BE2C (cell line): Measurements from ENCODE around the gene KSR2.

Experiments used
- DNase-seq: peaks from one replicate; pipeline ENCODE4 v3.0.0-alpha.2; 2020
- H3K27me3 ChIP-seq: fragments of 250-450 bp; sonication (Bioruptor Pico); 2 replicates; pipeline ENCODE4 v1.5.1; 2020; ENCODE audit warnings: mild to moderate bottlenecking
- H3K36me3 ChIP-seq: fragments of 250-450 bp; sonication (Bioruptor Pico); 2 replicates; pipeline ENCODE4 v1.5.1; 2020; ENCODE audit warnings: mild to moderate bottlenecking
- H3K4me1 ChIP-seq: fragments of 250-450 bp; sonication (Bioruptor Pico); 2 replicates; pipeline ENCODE4 v1.5.1; 2020
- H3K4me3 ChIP-seq: 2 replicates; pipeline ENCODE4 v1.5.1; 2011; ENCODE audit warnings: low read depth, low read length
- H3K9me3 ChIP-seq: fragments of 250-450 bp; sonication (Bioruptor Pico); 2 replicates; pipeline ENCODE4 v1.5.1; 2020
- TF ChIP-seq, protein P1 (sequence below): IDR thresholded peaks from 2 replicates; pipeline ENCODE4 v1.5.1; 2012; ENCODE audit warnings: mild to moderate bottlenecking, low read depth, low read length

The KSR2 gene

DNA sequence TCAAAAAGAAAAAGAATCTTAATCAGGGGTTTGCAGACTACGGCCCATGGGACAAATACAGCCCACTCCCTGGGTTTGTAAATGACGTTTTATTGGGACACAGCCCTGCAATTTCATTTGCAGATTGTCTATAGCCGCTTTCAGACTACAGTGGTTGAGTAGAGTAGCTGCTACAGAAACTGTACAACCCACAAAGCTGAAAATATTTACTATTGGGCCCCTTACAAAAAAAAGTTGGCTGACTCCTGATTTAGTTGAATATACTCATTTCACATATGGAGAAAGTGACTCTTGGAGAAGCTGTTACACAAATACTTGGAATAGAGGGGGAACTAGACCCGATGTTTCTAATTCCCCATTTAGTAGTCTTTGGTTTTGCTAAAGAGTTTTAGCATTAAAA is 444.8 kb downstream of the KSR2 start:
- Histone ChIP-seq H3K36me3 (no peaks in the 10 kb centered on the region), H3K4me1 (no peaks in the 10 kb centered on the region), H3K4me3 (no peak overlapping the region), H3K27me3 (no peaks in the 10 kb centered on the region), H3K9me3 (no peaks in the 10 kb centered on the region)
- TF ChIP-seq, protein P1, sequence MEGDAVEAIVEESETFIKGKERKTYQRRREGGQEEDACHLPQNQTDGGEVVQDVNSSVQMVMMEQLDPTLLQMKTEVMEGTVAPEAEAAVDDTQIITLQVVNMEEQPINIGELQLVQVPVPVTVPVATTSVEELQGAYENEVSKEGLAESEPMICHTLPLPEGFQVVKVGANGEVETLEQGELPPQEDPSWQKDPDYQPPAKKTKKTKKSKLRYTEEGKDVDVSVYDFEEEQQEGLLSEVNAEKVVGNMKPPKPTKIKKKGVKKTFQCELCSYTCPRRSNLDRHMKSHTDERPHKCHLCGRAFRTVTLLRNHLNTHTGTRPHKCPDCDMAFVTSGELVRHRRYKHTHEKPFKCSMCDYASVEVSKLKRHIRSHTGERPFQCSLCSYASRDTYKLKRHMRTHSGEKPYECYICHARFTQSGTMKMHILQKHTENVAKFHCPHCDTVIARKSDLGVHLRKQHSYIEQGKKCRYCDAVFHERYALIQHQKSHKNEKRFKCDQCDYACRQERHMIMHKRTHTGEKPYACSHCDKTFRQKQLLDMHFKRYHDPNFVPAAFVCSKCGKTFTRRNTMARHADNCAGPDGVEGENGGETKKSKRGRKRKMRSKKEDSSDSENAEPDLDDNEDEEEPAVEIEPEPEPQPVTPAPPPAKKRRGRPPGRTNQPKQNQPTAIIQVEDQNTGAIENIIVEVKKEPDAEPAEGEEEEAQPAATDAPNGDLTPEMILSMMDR = no peak
- no peak for DNase-seq

GRCh38 chr12:117522559-117522958 is 446.2 kb downstream of the KSR2 start:
- no peaks in the 10 kb centered on the region for H3K27me3 ChIP-seq
- TF ChIP-seq, protein P1 = no peak
- no peaks in the 10 kb centered on the region for H3K4me1 ChIP-seq
- no peaks in the 10 kb centered on the region for H3K9me3 ChIP-seq
- no peak overlapping the region for H3K4me3 ChIP-seq
- no peak for DNase-seq
- no peaks in the 10 kb centered on the region for H3K36me3 ChIP-seq

GRCh38 chr12:117521867-117522266 is 446.9 kb downstream of the KSR2 start:
- Histone ChIP-seq H3K4me3 (no peak overlapping the region), H3K4me1 (no peaks in the 10 kb centered on the region), H3K9me3 (no peaks in the 10 kb centered on the region), H3K27me3 (no peaks in the 10 kb centered on the region), H3K36me3 (no peaks in the 10 kb centered on the region)
- no peak for DNase-seq
- TF ChIP-seq, protein P1 = no peak

- no peak for DNase-seq
- Histone ChIP-seq H3K4me1 (no peaks in the 10 kb centered on the region), H3K27me3 (no peaks in the 10 kb centered on the region), H3K4me3 (no peak overlapping the region), H3K36me3 (no peaks in the 10 kb centered on the region), H3K9me3 (no peaks in the 10 kb centered on the region)
- TF ChIP-seq, protein P1 = no peak
Observed at GRCh38 chr12:117521346-117521745, 447.4 kb downstream of the KSR2 start.

DNA sequence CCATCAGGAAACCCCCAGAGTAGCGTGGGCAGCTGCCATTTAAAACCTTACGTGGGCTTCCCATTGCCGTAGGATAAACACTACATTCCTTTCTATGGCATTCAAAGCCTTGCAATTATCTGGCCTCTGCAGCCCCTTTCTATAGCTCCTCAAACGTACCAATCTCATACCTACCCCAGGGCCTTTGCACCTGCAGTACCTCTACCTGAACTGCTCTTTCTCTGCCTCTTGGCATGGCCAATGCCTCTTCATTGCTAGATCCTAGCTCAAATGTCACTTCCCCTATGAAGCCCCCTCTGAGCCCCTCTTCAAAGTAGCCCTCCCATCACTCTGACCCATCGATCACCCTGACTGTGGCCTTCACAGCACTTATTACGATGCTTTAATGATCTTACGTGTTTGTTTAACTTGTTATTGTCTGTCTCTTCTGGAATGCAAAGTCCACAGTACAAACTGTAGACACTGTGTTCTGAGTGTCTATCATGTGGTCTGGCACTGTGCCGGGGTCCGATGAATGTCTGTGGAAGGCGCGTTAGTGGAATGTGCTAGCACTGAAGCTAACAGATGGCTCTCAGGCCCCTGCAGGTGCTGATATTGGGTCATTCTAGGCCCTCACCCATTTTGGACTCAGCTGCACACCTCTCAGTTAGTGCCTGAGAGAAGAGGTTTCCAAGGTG is 450.1 kb downstream of the KSR2 start:
- no peaks in the 10 kb centered on the region for H3K27me3 ChIP-seq
- DNase-seq = no peak
- no peaks in the 10 kb centered on the region for H3K36me3 ChIP-seq
- no peak overlapping the region for H3K4me3 ChIP-seq
- no peaks in the 10 kb centered on the region for H3K9me3 ChIP-seq
- TF ChIP-seq, protein P1 = no peak
- H3K4me1 ChIP-seq = no peaks in the 10 kb centered on the region

- Histone ChIP-seq H3K4me1 (no peaks in the 10 kb centered on the region), H3K4me3 (no peak overlapping the region), H3K9me3 (no peaks in the 10 kb centered on the region), H3K36me3 (no peaks in the 10 kb centered on the region), H3K27me3 (no peaks in the 10 kb centered on the region; the same call in none of the 2 replicates)
- TF ChIP-seq, protein P1 = no peak
- no peak for DNase-seq
Observed at GRCh38 chr12:117517219-117517739, 451.5 kb downstream of the KSR2 start.
